Common myeloid progenitor, CD34-positive (primary cell): ENCODE data around the gene SLC2A9.
A peak's percentile ranks its signal among the peaks of the same experiment; 100 is the strongest.

Source experiments
- CTCF ChIA-PET: fragments of 350-600 bp; sonication (Branson Sonifier 250); formaldehyde crosslinking; loops from one replicate; lab custom pipeline; 2021; ENCODE audit warnings: antibody characterized with exemption; lab: Charles Lee
- POLR2A ChIA-PET: fragments of 350-600 bp; sonication (Branson Sonifier 250); formaldehyde crosslinking; loops from one replicate; lab custom pipeline; 2021; ENCODE audit warnings: antibody characterized with exemption; lab: Charles Lee
- DNase-seq, 3 donors: peaks; one replicate each; pipeline versions ENCODE4 v3.0.0 to v3.0.0-alpha.2; 2013
- H3K27ac ChIP-seq, 2 experiments: 1 replicate in 1 of 2; 2 replicates in 1 of 2; pipeline ENCODE4 v1.7.0; 2013; ENCODE audit warnings: inconsistent platforms in 2 of 2, low read length in 2 of 2, mild to moderate bottlenecking in 2 of 2, low read depth in 1 of 2, moderate library complexity in 1 of 2; ENCODE audit not compliant: severe bottlenecking in 2 of 2, insufficient read depth in 1 of 2, poor library complexity in 1 of 2
- H3K27me3 ChIP-seq, 5 experiments: replicated peaks in 2 of 5; 1 replicate in 3 of 5; 2 replicates in 2 of 5; pipeline versions ENCODE4 v1.6.1 to v1.7.0; 2013; ENCODE audit warnings: low read length in 4 of 5, mild to moderate bottlenecking in 2 of 5, moderate library complexity in 2 of 5, inconsistent platforms in 1 of 5; ENCODE audit not compliant: insufficient read depth in 5 of 5, control insufficient read depth in 4 of 5
- H3K36me3 ChIP-seq, 4 experiments: 1 replicate in 2 of 4; 2 replicates in 2 of 4; pipeline versions ENCODE4 v1.6.1 to v1.7.0; 2013; ENCODE audit warnings: low read length in 3 of 4, control low read depth in 1 of 4, mild to moderate bottlenecking in 1 of 4; ENCODE audit not compliant: control insufficient read depth in 4 of 4, insufficient read depth in 4 of 4
- H3K4me1 ChIP-seq, 4 experiments: 1 replicate in 3 of 4; 2 replicates in 1 of 4; pipeline versions ENCODE4 v1.6.1 to v1.7.1; 2013; ENCODE audit warnings: low read length in 3 of 4, mild to moderate bottlenecking in 3 of 4, control low read depth in 1 of 4, inconsistent platforms in 1 of 4, moderate library complexity in 1 of 4; ENCODE audit not compliant: control insufficient read depth in 4 of 4, insufficient read depth in 4 of 4; ENCODE audit errors: control extremely low read depth in 1 of 4
- H3K4me3 ChIP-seq, 7 experiments: 1 replicate in 4 of 7; 2 replicates in 3 of 7; pipeline versions ENCODE4 v1.5.1 to v1.7.0; 2013; ENCODE audit warnings: mild to moderate bottlenecking in 7 of 7, low read length in 6 of 7, moderate library complexity in 6 of 7, inconsistent platforms in 2 of 7, low read depth in 2 of 7, control low read depth in 1 of 7; ENCODE audit not compliant: insufficient read depth in 4 of 7, control insufficient read depth in 1 of 7; ENCODE audit errors: extremely low read depth in 1 of 7
- H3K9me3 ChIP-seq, 5 experiments: 1 replicate in 4 of 5; 2 replicates in 1 of 5; pipeline versions ENCODE4 v1.6.1 to v1.7.1; 2013; ENCODE audit warnings: low read length in 4 of 5, mild to moderate bottlenecking in 2 of 5, inconsistent platforms in 1 of 5, low read depth in 1 of 5, moderate library complexity in 1 of 5; ENCODE audit not compliant: control insufficient read depth in 4 of 5, insufficient read depth in 2 of 5; ENCODE audit errors: control extremely low read depth in 1 of 5
- whole genome bisulfite sequencing: methylation state at CpG from one replicate; pipeline ENCODE4 v1.1.5; 2013; ENCODE audit not compliant: insufficient coverage; 5-methylcytosine and 5-hydroxymethylcytosine counted together

SLC2A9 gene

GRCh38 chr4:9933184-9933583, 88.1 kb downstream of the SLC2A9 start:
- Histone ChIP-seq H3K9me3 (no peaks in the 10 kb centered on the region), H3K27me3 (peaks cover 0 to 3% (median 0%) of the 10 kb centered on the region in 5 experiments), H3K36me3 (no peaks in the 10 kb centered on the region), H3K4me1 (peaks cover 0 to 4% (median under 1%) of the 10 kb centered on the region in 4 experiments), H3K27ac (no peak overlapping the region), H3K4me3 (no peak overlapping the region)
- POLR2A ChIA-PET: no interaction called here
- WGBS: 100% methylated on average over 1 of the region's 4 CpGs
- DNase-seq: no peak
- CTCF ChIA-PET: no interaction called here

- no peaks in the 10 kb centered on the region for H3K36me3 ChIP-seq
- POLR2A ChIA-PET: no interaction called here
- no peak overlapping the region for H3K4me3 ChIP-seq
- no peak overlapping the region for H3K27ac ChIP-seq
- WGBS: 90% methylated on average over 4 of the region's 4 CpGs
- H3K4me1 ChIP-seq: peaks cover 0 to 4% (median under 1%) of the 10 kb centered on the region in 4 experiments
- CTCF ChIA-PET: no interaction called here
- DNase-seq: no peak
- H3K27me3 ChIP-seq: peaks cover 0 to 3% (median 0%) of the 10 kb centered on the region in 5 experiments
- no peaks in the 10 kb centered on the region for H3K9me3 ChIP-seq
Measured at GRCh38 chr4:9932771-9933170, 88.5 kb downstream of the SLC2A9 start.

GRCh38 chr4:9931146-9931545, 90.2 kb downstream of the SLC2A9 start:
- H3K36me3 ChIP-seq: no peaks in the 10 kb centered on the region
- no CpG with 5 or more reads among the region's 1 CpG for WGBS
- no peak overlapping the region for H3K4me3 ChIP-seq
- DNase-seq: no peak
- no peaks in the 10 kb centered on the region for H3K9me3 ChIP-seq
- ChIA-PET CTCF (no interaction called here), POLR2A (no interaction called here)
- H3K4me1 ChIP-seq: peaks cover 0 to 8% (median 5%) of the 10 kb centered on the region in 4 experiments
- H3K27ac ChIP-seq: no peak overlapping the region
- H3K27me3 ChIP-seq: peaks cover 0 to 3% (median 0%) of the 10 kb centered on the region in 5 experiments

GRCh38 chr4:9929111-9929510, 92.2 kb downstream of the SLC2A9 start:
- DNase-seq: no peak
- Histone ChIP-seq H3K4me1 (peaks cover 0 to 5% (median 3%) of the 10 kb centered on the region in 4 experiments), H3K4me3 (no peak overlapping the region), H3K27ac (no peak overlapping the region), H3K36me3 (no peaks in the 10 kb centered on the region), H3K9me3 (no peaks in the 10 kb centered on the region), H3K27me3 (peaks cover 0 to 3% (median 0%) of the 10 kb centered on the region in 5 experiments)
- 96% methylated on average over 3 of the region's 5 CpGs for WGBS
- ChIA-PET CTCF (no interaction called here), POLR2A (interaction anchor here (0.6 kb wide), 1 partner anchor 1009 kb away, joined by 3 read pairs; no protein-coding TSS in a partner anchor)

- H3K27ac ChIP-seq: no peak overlapping the region
- peaks cover 0 to 5% (median 3%) of the 10 kb centered on the region in 4 experiments for H3K4me1 ChIP-seq
- WGBS: 53% methylated on average over 8 of the region's 10 CpGs
- DNase-seq: peak in 2 of 3 donors; percentile 7 to 15
- H3K36me3 ChIP-seq: no peaks in the 10 kb centered on the region
- ChIA-PET POLR2A (no interaction called here), CTCF (no interaction called here)
- H3K27me3 ChIP-seq: peaks cover 0 to 3% (median 0%) of the 10 kb centered on the region in 5 experiments
- no peak overlapping the region for H3K4me3 ChIP-seq
- H3K9me3 ChIP-seq: no peaks in the 10 kb centered on the region
Measured at GRCh38 chr4:9927341-9928007, 93.8 kb downstream of the SLC2A9 start.

GRCh38 chr4:9926586-9926985, 94.7 kb downstream of the SLC2A9 start:
- no peak overlapping the region for H3K27ac ChIP-seq
- WGBS: 97% methylated on average over 3 of the region's 3 CpGs
- no peaks in the 10 kb centered on the region for H3K36me3 ChIP-seq
- no peak overlapping the region for H3K4me3 ChIP-seq
- H3K4me1 ChIP-seq: peaks cover 0 to 5% (median 3%) of the 10 kb centered on the region in 4 experiments
- H3K9me3 ChIP-seq: no peaks in the 10 kb centered on the region
- POLR2A ChIA-PET: no interaction called here
- H3K27me3 ChIP-seq: peaks cover 0 to 3% (median 0%) of the 10 kb centered on the region in 5 experiments
- DNase-seq: no peak
- CTCF ChIA-PET: no interaction called here

- no peak for DNase-seq
- Histone ChIP-seq H3K27me3 (no peaks in the 10 kb centered on the region), H3K4me3 (no peak overlapping the region), H3K9me3 (no peaks in the 10 kb centered on the region), H3K4me1 (peaks cover 0 to 5% (median 3%) of the 10 kb centered on the region in 4 experiments), H3K27ac (no peak overlapping the region), H3K36me3 (no peaks in the 10 kb centered on the region)
- 100% methylated on average over 7 of the region's 8 CpGs for WGBS
- POLR2A ChIA-PET: no interaction called here
- CTCF ChIA-PET: no interaction called here
Measured at GRCh38 chr4:9925750-9926439, 95.4 kb downstream of the SLC2A9 start.
